Hindlimb muscle (tissue), 1 donor: ENCODE results near the gene OR51I2. TPM values are rescaled to one million over a fixed set of nuclear protein-coding genes. Genes with fewer than 3 reads are reported as not detected.

Experiments
- DNase-seq: peaks from one replicate; pipeline ENCODE4 v3.0.0-alpha.2; 2013
- polyA plus RNA-seq: library from polyadenylated mRNA; unstranded; fragments of 120-200 nt; gene quantifications from one replicate; pipeline ENCODE4 v1.2.1, GENCODE V29; 2013; ENCODE audit not compliant: insufficient read length

Gene OR51I2, protein sequence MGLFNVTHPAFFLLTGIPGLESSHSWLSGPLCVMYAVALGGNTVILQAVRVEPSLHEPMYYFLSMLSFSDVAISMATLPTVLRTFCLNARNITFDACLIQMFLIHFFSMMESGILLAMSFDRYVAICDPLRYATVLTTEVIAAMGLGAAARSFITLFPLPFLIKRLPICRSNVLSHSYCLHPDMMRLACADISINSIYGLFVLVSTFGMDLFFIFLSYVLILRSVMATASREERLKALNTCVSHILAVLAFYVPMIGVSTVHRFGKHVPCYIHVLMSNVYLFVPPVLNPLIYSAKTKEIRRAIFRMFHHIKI
- not detected for polyA plus RNA-seq

DNA sequence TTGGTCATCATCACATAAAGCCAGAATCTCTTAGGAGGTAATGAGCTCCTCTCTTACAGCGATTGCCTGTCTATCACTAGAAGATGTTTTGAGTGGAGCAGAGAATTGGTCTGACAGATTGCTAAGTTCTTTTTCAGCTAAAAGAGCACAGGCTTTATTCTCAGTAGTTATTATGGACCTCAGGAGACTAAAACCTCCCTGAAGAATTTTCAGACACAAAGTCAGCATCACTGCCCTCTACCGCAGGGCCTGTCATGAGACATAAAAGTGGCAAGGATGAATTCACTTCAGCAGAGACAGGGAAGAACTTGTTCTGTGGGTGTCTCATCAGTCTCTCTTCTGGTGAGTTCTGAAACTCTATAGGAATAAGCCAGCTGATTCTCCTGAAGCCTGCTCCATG, at the start of gene OR51I2:
Gene OR51I2 (plus strand): TSS at position 301 of the 400 bp plus-strand sequence. CDS start 4,166 bp downstream, outside the sequence.
- DNase-seq = no peak

DNA sequence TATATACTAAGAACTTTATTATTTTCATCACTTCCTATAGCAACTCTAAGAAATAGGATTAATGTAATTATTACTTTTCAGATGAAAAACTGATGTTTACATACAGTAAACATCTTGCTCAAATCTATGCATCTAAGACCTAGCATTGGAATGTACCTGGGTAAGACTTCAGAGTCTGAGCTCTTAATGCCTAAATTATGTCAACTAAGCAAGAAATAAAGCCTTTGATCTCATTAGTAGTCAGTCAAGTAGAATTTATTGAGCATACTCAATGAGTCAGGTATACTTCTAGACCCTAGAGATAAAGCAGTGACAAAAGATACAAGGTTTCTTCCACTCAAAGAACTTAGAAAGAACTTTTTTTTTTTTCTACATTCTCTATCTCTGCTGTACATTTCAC, 44.0 kb upstream of the OR51I2 start:
- no peak for DNase-seq

DNA sequence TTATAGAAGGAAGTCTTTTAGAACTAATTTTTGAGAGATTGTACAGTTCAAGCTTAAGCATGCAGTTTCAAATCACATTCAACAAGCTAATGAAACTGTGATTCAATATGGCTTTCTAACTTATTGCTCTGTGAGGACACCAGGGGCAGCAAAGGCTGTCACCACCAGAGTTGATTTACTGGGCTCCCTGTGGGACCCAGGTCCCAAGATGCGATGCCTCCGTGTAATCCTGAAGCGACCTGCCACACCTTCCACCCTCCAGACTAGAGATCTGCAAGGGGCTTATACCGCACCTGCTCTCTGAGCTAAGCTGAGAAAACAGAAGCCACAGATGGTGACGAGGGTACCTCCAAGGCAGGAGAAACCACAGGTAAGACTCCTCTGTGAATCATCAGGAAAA, 28.1 kb upstream of the OR51I2 start:
- no peak for DNase-seq

DNA sequence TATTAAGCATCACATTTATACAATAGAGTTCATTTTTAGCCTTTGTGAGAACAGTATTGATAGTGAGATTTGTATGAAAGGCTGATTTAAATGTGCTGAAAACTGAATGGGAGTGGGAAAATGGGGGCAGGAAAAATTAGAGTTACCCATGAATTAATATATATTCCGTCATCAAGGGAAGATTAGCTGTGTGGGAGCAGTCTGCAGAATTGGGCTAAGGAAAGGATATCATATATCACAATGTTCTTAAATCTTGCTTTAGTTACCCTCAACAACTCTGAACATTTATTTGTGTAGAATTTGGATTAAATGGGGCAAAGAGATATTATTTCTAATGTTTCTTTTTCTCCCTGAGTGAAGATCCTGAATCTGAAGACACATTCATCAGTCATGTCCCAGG, 27.3 kb upstream of the OR51I2 start, which contains the start of gene OR51Q1:
Gene OR51Q1 (plus strand): TSS at position 301 of the 400 bp plus-strand sequence. CDS start 90 bp downstream, at position 391.
- no peak for DNase-seq

DNA sequence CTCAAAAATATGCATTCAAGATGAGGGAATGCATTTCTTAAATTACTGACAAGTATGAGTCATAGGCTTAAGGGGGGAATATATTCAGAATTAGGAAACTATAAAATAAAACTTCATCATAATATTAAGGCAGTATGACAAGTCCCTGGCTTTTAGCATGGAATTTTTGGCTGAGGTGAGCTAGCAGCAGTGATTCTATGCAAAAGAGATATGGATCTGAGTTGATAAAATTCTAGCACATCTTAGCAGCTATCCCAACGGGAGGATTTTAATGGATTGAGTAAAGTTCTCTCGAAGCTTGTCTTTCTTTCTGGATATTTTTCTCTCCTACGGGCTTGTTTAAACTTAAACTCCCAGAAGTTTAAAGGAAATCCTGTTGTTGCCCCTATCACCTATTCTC, 26.0 kb upstream of the OR51I2 start:
- no peak for DNase-seq

DNA sequence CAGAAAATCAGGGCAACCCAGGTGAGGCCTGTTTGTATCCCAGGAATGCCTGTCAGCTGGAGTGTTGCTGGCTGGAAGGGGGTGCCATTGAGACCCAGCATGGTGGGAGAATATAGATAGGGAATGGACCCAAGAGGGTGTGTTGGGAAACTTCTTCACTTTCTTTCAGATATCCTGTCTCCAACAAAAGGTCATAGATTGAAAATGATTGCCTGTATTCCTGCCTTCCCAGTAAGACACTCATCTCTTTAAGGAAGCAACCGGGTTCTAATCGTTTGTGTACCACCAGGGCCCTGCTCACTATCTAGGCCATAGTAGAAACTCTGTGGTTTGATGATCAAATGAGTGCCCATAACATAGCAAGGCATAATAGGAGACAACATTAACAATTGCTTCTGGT, 7.7 kb upstream of the OR51I2 start, which contains the start of gene OR51I1:
Gene OR51I1 (minus strand): TSS at position 101 of the 400 bp plus-strand sequence. CDS start 0 bp downstream, at position 101.
- no peak for DNase-seq

DNA sequence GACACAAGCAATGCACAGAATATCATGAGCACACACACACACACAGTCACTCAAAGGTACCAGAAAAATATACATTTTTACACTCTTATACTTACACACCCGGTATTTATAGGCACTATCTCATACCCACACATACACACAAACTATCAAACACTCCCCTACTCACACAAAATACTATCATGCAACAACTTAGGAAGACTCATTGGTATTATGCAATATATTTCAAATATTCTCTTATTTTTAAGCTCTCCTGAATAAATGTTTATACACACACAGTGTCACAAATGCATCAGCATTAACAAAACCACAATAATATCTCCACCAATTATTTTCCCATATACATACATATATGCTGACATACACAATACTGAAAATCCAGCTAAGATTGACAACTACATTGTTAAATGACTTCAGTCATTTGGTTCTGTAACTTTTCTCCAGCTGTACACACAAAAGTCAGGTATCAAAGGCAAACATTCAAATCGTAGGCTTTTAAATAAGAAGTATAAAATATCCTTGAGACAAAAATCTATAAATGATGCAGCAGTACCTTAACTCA, 5.2 kb upstream of the OR51I2 start:
- no peak for DNase-seq

DNA sequence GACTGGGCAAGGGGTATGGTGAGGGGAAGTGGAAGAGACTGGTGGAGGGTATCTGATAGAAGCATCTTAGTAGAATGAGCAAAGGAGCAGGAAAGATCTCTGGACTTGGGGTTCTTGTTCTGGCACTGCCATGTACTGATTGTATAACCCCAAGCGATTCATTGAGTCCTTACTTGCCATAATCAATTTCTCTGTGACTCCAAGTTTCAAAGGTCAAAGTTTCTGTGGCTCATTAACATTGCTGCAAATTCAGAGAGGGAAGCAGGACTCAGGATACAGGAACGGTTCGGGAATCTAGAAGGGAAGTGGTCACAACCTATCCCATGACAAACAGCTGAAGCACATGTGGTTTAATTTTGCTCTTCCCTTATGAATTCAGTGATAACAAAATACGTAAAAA, 309 bp downstream of the OR51I2 start:
- DNase-seq = no peak

DNA sequence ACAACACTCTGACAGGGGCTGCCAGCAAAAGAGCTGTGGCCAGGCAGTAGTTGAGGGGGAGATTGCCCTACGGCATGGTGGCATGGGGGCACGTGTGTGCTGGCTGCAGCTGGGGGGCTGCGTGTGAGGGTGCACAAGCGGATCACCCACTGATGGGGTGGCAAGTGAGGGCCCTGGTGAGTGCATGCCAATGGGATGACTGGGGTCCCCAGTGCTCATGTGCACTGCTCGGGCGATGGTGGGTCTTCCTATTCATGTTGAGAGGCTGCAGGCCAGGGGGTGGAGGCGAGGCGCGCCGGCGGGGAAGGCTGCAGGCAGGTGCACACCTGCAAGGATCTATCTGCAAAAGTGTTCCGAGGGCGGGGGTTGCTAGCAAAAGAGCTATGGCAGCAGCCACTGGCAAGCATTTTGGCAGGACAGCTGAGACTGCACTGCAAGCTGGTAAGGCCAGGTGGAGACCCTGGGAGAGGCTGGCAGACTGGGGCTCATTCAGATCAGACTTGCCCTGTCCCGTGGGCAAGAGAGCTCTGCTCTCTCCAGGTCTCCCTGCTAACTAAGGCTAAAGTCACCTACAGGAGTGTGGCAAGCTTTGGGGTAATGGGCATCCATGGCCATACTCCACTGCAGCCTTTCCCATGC, 12.0 kb downstream of the OR51I2 start:
- DNase-seq = no peak

DNA sequence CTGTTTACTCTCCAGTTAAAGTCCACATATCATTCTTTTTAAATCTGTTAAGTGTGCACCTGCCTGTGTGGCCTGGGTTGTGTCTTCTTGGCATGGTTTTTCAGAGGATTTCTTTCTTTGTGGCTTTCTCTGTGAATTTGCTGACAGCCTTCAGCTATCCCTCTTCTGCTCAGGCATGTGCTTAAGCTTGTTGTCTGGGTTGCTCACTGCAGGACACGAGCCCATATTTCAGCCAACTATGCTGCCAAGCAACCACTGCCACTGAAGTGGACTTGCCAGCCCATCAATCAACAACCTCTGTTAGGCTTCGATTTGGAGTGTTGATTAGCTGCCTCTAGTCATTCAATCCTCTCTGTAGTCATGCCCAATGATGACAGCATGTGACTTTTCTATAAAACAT, 18.4 kb downstream of the OR51I2 start:
- DNase-seq = no peak

DNA sequence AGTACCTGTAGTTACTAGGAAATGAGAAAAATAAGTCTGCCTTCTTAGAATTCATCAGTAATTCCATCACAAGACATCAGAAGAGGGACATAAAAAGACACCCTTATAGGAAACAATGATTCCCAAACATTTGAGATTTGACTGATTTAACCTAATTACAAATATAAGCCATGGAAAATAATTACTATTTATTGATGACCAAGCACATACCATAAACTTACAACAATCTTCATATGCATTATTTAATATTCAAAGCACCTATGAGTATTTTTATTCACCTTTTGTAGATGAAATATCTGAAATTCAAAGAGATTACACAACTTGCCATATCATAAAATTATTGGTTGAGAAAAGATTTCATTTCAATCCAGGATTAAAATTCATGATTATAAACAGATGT, 24.8 kb downstream of the OR51I2 start:
- DNase-seq = no peak

DNA sequence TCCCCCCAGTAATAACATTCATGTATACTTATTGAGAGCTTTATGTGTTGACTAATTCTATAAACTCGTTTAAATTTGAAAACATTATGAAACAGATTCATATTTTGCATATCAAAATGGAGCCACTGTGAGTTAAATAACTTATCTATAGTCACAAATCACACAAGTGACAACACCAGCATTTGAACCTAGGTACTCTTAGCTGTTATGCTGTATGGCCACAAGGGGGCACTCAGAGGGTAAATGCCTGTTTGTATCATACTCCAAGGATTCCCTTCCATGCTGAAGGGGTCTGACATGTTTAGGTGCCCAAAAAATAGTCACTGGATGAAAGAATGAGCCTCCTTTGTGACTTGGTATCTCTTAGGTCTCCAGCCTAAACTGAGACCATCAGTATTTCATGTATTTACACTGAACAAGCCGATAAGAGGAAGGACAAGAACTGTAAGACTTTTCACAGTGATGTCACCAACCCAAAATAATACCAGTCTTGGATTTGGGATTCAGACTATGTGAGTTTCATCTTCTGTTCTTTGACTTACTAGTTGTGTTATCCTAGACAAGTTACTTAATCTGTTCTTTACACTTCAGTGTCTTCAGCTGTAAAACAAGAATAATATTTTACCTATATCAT, 27.2 kb downstream of the OR51I2 start:
- DNase-seq = peak; percentile 7

DNA sequence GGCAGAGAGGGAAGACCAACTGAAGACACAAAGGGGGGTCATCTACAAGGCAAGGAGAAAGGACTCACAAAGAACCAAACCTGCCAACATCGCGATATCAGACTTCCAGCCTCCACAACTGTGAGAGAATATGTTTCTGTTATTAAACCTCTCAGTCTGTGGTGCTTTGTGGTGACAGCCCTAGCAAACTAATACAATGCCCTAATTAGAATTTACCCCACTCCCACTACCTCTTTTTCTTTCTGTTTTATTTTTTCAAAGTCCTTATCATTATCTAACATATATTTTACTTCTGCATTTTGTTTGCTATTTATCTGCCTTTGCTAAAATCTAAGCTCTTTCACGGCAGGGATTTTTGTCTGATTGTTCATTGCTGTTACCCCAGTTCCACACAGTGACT, 36.9 kb downstream of the OR51I2 start:
- no peak for DNase-seq

DNA sequence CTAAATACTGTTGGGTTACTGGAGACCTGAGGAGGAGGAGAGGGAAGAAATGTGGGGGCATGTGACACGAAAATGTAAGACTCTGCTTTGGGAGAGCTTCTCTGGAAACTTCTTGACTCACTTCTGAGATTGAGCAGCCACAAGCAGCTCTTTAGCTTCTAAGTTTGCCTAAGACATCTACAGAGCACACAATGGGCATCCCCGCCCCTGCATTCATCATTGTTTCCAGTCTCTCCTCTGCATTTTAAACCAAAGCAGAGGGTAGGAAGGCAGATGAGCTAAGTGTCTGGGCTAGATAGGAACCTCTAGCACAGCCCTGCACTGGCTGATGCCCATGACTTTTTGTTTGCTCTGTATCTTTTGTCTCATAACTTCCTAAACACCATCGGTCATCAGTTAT, 37.3 kb downstream of the OR51I2 start:
- no peak for DNase-seq

DNA sequence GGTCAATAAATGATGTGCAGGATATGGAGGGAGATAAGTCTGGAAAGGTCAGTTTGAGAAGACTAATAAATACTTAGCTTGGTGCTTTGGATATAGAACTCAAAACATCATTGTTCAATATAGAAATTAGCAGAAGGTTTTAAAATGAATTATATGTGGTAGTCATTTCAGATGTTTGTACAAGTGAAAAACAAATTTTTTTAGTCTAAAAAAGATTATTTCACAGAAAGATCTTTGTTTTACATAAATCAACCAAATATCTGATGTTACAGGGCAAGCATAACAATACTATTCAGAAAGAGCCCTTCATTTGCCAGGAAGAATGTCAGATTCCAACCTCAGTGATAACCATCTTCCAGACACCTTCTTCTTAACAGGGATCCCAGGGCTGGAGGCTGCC, 39.3 kb downstream of the OR51I2 start, which contains the start of gene OR52D1:
Gene OR52D1 (plus strand): TSS at position 301 of the 400 bp plus-strand sequence. CDS start 22 bp downstream, at position 323.
- DNase-seq = no peak

DNA sequence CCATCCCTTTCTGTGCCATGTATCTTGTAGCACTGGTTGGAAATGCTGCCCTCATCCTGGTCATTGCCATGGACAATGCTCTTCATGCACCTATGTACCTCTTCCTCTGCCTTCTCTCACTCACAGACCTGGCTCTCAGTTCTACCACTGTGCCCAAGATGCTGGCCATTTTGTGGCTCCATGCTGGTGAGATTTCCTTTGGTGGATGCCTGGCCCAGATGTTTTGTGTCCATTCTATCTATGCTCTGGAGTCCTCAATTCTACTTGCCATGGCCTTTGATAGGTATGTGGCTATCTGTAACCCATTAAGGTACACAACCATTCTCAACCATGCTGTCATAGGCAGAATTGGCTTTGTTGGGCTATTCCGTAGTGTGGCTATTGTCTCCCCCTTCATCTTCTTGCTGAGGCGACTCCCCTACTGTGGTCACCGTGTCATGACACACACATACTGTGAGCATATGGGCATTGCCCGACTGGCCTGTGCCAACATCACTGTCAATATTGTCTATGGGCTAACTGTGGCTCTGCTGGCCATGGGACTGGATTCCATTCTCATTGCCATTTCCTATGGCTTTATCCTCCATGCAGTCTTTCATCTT, 39.8 kb downstream of the OR51I2 start:
- no peak for DNase-seq

DNA sequence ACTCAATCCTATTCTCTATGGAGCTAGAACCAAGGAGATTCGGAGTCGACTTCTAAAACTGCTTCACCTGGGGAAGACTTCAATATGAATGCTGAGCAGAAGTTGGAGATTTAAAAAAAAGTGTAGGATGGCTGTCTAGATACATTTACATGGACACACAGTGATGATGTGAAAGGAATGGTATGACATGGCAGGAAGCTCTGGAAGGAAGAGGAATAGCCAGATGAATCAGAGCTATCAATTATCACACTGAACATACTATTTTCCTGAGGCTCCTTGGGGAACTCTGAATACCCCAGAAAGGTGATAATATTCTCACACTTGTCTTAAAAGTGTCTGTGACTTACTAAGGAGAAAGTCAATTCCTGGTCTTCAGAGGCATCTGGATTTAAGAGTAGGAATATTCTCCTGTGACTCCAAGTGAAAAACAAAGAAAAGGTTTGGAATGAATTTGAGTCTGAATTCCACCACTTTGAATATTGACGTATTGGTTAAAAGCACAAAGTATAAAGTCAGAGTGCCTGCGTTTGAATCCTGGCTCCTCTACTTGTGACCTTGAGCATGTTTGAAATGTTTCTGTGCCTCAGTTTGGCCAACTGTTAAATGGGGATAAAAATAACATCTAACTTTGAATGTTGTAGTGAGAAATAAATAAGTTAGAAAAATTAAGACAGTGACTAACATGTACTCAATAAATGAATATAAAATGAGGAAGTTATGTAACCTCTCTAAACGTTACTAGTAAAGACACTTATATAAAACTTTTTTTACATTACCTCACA, 40.6 kb downstream of the OR51I2 start:
- no peak for DNase-seq

DNA sequence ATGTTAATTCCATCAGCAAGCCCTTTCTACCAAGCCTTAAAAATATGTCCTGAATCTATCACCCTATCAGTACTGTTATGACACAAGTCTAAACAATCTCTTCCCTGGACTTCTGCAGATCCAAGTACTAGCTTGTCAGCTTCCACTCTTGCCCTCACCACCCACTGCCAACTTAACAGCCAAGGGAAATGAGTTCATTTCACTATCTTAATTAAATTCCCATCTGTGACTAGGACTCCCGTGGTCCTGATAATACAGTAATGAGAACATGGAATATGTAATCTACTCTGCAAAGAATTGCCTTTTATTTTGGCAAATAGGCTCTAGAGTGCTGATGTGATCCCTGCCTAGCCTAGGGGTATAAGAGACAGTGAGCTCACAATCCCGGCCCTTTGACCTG, 50.5 kb downstream of the OR51I2 start:
- DNase-seq = no peak

DNA sequence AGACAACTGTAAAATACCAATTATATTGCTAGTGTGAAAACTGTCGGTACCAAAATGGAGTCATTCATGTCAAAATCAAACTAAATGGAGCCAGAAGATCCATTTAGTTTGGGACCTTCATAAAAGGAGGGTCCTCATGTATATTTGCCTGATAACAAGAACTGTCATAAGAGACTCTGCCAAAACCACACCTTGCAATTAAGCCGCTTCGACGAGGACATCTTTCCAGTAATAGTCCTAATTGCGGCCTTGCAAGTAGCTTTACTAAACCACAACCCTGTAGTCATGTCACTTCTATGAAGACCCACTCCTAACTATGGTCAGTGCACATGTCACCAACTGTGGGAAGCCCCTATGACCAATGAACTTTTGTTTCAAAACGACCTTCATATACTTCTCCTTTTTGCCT, 51.3 kb downstream of the OR51I2 start:
- DNase-seq = no peak

DNA sequence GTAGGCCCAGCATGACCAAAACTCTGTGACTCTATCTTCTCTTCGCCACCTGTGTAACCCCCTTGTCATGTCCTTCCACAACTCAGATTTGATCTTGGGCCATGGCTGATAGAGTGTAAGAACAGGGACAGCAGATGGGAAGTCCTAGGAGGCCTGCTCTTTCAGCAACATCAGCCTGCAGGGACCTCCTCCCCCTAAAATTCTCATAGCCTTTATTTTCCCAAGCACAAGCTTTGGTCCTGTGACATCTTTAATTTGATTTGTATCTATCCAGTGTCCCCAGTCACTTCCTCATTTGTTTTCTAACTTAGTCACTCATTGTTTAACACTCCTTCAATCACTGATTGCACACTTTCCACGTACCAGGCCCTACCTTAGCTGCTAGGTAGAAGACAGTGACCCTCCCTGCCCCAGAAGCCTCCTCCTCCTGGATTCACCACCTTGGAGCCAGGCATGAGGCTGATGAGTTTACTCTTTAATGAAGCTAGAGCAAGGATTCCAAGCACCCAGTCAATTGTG, 55.3 kb downstream of the OR51I2 start:
- DNase-seq = no peak

DNA sequence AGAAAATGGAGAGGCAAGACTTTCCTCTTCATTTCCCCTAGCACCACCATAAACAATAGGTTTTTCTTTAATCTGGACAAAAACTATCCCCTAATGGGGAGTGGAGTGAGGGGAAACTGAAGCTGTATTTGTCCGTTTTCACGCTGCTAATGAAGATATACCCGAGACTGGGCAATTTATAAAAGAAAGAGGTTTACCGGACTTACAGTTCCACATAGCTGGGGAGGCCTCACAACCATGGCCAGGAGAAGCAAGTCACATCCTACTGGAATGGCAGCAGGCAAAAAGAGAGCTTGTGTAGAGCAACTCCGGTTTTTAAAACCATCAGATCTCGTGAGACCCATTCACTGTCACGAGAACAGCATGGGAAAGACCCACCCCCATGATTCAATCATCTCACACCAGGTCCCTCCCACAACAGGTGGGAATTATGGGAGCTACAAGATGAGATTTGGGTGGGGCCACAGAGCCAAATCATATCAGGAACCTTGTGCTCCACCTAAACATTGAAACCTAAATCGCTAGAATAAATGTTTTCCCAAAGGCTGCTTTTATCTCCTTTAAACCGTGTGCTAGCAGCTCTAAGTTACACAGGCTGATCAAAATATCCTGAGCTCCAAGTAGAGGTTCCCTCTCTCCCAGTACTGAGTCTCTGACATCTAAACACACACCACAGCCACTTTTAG, 56.4 kb downstream of the OR51I2 start:
- DNase-seq = no peak
